A673 (cell line): Measurements from ENCODE around the gene MED15.

ENCODE experiments used
- EZH2 ChIP-seq: fragments of 200-600 bp; sonication (generic); IDR thresholded peaks from 2 replicates; pipeline ENCODE4 v1.6.1; 2017; ENCODE audit warnings: borderline replicate concordance, low read depth, mild to moderate bottlenecking, mixed read lengths, antibody characterized with exemption, low read length; ENCODE audit not compliant: poor library complexity, severe bottlenecking
- TF ChIP-seq, protein P1 (sequence below): fragments of 300-800, 200-600 bp; sonication (generic); conservative IDR thresholded peaks from 2 replicates; pipeline ENCODE4 v1.5.1; 2017; ENCODE audit warnings: low read depth, mild to moderate bottlenecking, antibody characterized with exemption, low read length, moderate library complexity, mixed read lengths

DNA sequence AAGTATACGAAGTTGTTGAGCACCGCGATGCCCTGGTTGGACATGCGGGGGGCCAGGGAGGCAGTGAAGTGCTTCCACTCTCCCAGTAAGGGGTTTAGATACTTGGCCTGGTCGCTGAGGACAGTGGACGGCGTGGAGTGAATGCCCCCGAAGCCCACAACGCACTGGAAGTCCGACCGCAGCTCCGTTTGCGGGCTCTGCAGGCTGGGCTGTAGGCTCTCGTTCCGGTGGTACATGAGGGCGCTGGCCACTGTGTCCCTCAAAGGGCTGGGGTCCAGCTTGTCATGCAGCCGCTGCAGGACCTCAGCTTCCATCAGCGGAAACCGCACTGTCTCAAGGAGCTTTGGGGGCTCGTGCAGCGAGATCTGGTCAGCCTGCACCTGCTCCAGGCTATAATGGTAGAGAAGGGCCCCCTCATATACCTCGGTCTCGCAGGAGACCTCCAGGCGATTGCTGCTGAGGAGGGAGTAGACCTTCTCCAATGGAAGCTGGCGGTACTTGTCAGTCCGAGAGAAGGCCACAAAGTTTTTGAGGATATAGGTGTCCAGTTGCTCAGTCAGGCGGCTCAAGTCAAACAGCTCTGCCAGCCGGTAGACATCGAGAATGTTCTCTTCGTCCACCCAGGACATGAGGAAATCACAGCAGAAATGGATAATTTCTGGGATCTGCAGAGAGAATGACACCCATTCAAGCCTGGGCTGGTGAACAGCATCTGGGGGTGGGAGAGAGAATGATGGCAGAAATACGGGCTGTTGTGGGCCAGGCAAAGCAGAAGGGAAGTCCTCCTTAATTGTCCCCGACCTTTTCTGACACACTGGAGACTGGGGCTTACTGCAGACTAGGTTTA lies 42.3 kb upstream of the MED15 start:
- no peak for TF ChIP-seq EZH2
- TF ChIP-seq, protein P1, sequence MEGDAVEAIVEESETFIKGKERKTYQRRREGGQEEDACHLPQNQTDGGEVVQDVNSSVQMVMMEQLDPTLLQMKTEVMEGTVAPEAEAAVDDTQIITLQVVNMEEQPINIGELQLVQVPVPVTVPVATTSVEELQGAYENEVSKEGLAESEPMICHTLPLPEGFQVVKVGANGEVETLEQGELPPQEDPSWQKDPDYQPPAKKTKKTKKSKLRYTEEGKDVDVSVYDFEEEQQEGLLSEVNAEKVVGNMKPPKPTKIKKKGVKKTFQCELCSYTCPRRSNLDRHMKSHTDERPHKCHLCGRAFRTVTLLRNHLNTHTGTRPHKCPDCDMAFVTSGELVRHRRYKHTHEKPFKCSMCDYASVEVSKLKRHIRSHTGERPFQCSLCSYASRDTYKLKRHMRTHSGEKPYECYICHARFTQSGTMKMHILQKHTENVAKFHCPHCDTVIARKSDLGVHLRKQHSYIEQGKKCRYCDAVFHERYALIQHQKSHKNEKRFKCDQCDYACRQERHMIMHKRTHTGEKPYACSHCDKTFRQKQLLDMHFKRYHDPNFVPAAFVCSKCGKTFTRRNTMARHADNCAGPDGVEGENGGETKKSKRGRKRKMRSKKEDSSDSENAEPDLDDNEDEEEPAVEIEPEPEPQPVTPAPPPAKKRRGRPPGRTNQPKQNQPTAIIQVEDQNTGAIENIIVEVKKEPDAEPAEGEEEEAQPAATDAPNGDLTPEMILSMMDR, result no peak
